Stimulated activated CD4-positive, alpha-beta T cell treated with anti-CD3 and anti-CD28 coated beads, Interleukin-12 subunit alpha, Interleukin-12 subunit beta, amount 100 ng/mL, for 24 hours (primary cell): ENCODE measurements around the gene CNTD1.
"Not testable (repeated sequence)": the region's sequence is repeated elsewhere in the genome, so short reads cannot be mapped to it uniquely, and the experiment has no call there.

ENCODE experiments used
- DNase-seq, 2 experiments: peaks; one replicate each; pipeline ENCODE4 v3.0.0-alpha.2; 2020; ENCODE audit warnings: low read depth in 2 of 2

The CNTD1 gene, protein sequence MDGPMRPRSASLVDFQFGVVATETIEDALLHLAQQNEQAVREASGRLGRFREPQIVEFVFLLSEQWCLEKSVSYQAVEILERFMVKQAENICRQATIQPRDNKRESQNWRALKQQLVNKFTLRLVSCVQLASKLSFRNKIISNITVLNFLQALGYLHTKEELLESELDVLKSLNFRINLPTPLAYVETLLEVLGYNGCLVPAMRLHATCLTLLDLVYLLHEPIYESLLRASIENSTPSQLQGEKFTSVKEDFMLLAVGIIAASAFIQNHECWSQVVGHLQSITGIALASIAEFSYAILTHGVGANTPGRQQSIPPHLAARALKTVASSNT

DNA sequence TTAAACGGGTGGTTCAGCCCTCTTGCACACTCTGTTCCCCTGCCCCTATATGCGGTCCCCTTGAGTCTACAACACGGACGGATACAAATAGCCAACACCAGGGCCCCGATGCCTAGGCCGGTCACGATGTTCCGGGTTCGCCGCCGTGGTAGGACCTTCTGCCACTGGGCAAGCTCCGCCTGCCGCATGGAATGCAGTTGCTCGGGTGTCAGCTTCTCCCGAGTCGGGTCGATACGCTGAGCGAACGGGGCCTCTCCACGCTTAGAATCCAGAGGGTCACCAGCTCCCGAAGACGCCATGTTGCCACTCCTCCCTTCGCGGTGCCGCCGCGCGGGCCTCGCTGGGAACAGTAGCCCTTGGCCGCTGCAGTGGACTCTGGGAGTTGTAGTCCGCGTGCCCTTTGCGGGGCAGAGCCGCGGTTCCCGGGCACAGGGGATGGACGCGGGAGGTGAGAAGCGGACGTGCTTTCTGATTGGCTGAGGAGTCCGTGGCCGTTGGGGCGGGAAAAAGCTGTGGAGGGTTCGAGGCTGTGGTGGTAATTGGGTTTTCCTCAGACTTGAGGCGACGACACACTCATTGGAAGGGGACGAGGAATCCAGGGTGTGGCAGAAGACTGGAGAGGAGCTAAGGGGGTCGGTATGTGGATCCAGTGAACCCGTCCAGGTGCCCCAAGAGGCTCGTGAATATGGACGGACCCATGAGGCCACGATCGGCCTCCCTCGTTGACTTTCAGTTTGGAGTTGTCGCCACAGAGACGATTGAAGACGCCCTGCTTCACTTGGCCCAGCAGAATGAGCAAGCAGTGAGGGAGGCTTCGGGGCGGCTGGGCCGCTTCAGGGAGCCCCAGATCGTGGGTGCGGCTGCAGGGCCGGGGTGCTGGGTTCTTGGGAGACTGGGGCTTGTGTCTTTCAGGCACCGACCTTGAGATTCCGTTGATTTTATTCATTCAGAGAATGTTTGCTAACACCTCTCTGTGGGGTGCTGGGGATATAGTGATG is at the start of gene CNTD1, which contains the start of gene COA3:
TSS of gene CNTD1 (plus strand) at position 479 of the 998 bp plus-strand sequence. CDS start at position 686, 207 bp downstream.
TSS of gene COA3 (minus strand) at position 322 of the 998 bp plus-strand sequence. CDS start at position 299, 23 bp downstream.
- peak; percentile 70 to 78 for DNase-seq

DNA sequence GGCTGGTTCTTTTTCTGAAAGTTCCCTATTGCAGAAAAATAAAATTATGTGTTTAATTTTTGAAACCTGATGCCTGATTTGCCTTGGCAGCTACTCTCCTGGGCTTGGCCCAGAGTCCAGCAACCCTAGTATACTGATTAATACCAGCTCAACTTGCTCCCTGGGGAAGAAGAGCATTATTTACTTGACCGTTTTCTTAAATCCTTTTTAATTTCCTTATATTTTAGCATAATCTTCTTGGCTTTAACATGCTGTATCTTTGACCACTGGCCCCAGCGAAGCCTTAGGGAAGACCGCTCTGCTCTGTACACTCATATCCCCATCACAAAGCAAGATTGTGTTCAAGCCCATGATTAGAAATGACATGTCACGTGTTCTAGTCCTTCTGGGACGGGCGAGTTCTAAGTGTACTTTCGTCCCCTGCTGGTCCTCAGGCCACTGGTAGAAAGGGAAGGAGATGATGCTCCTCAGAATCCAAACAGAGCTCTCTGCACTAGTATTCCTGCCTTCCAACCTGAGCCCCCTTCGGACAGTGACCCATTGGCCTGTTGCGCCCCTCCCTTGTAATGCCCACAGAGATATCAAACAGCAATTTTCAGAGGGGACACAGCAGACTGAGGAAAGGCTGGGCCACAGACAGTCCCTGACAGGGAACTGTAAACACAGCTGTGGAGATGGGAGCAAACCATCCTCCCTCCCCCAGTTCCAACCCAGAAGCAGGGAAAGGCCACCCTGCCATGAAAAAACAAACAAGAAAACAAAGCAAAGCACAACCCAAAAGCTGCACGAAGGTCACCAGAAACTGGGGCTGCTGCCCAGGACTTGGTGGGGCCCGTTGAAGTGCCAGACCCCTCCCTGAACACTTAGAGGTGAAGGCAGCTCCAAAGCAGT is 49.5 kb upstream of the CNTD1 start:
- no peak for DNase-seq

DNA sequence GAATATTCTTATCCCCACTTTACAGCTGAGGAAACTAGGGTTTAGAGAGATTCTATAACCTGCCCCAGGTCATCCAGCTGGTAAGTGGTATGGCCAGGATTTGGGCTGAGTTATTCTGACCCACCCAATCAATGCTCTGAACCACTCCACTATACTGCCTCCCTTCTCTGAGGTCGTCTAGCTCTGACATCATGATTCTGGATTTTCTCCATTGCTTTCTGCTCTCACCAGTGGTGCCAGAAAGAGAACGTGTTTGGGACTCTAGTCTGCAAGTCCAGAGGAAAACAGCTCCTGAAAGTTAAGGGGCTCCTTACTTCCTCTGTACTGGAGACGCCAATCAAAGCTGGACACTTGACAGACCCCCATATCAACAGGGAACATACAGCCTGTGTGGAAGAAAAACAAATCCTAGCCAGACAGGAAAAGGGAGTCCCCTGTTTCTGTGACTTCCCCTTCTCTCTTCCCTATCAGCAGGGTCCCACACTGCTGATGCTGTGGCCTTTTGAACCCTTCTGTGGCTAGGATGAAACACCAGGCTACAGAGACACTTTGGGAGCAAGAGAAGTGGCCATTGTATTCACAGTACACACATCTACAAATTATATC is 47.8 kb upstream of the CNTD1 start:
- no peak for DNase-seq

- no peak for DNase-seq
Observed at GRCh38 chr17:42751628-42752027, 47.0 kb upstream of the CNTD1 start.

DNA sequence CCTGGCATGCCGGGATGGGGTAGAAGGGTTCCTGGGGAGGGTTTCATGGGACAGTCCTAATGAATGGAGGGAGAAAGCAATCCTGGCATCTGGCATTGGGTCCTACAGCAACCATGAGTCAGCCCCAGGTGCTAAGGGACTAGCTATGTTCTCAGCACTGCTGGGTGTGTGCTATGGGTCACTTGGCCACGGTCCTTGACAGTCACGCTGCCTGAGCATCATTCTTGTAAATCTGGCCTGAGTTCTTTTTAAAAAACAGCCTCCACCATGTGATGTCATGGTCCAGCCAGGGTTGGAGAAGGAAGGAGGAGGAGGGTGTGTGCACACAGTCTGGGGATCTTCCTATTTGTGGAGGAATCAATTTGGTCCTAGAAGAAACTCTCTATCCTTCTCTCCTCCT is 43.9 kb upstream of the CNTD1 start:
- DNase-seq, result no peak

DNA sequence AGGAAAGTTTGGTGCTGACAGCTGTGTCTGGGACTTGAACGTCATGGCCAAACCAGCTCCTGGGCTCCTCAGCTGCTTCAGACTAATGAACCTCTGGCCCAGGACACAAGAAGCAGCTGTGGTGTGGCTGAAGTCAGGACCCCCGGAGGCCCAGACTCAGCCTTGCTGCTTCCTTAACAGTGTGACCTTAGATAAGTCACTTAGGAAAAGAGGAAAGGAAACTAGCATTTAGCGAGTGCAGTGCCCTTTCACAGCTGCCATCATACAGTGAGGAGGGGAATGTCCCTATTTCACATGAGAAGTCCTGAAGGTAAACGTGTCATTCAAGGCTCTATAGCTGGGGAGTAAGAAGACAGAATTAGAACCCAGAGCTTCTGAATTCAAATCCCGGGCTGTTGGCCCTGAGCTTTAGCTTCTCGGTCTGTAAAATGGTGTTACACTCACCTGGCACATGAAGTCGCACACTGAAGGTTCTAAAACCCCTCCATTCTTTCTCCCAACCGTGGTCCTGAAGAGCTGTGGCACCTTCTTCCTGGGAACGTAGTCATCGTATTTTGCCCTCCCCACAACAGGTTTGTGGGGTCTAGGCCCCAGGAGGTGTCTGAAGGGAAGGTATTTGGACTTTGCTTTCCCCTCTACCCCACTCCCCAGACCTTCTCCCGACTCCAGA is 38.5 kb upstream of the CNTD1 start:
- no peak for DNase-seq

GRCh38 chr17:42760652-42761581 is 37.7 kb upstream of the CNTD1 start, which contains the start of gene RAMP2:
Gene RAMP2, plus strand, starts transcription at chr17:42761227. Its CDS starts 35 bp downstream, at chr17:42761262.
- no peak for DNase-seq

DNA sequence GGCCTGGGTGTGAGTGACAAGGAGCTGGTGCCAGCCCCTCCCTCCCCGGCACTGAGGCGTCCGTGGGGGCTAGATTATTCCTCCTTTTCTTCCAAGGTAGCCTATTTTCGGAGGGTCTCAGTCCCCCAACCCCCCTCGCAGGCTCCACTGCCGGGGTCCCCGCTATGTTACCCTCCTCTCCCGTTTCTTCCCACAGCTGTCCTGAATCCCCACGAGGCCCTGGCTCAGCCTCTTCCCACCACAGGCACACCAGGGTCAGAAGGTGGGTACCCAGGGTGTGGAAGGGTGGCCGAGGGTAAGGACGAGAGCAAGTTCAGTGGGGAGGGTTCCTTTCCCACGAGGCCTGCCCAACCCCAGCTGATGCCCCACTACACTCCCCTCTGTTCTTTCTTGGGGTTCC is 37.0 kb upstream of the CNTD1 start:
- no peak for DNase-seq

DNA sequence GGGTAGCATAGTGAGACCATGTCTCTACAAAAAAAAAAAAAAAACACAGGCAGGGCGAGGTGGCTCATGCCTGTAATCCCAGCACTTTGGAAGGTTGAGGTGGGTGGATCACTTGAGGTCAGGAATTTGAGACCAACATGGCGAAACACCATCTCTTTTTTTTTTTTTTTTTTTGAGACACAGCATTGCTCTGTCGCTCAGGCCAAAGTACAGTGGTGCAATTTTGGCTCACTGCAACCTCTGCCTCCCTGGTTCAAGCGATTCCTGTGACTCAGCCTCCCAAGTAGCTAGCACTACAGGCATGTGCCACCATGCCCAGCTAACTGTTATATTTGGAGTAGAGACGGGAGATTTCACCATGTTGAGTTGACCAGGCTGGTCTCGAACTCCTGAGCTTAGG is 32.5 kb upstream of the CNTD1 start:
- no peak for DNase-seq

GRCh38 chr17:42767512-42767911 is 31.1 kb upstream of the CNTD1 start:
- no peak for DNase-seq

DNA sequence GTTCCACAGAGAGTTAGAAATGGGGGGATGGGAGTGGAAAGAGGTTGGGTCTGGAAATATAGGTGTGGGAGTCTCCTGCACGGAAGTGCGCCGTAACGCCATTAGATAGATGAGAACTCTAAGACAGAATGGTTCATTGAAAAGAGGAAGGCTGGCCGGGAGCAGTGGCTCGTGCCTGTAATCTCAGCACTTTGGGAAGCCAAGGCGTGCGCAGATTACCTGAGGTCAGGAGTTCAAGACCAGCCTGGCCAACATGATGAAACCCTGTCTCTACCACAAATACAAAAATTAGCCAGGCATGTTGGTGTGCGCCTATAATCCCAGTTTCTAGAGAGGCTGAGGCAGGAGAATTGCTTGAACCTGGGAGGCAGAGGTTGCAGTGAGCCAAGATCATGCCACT is 30.7 kb upstream of the CNTD1 start:
- DNase-seq, result not testable (repeated sequence)

DNA sequence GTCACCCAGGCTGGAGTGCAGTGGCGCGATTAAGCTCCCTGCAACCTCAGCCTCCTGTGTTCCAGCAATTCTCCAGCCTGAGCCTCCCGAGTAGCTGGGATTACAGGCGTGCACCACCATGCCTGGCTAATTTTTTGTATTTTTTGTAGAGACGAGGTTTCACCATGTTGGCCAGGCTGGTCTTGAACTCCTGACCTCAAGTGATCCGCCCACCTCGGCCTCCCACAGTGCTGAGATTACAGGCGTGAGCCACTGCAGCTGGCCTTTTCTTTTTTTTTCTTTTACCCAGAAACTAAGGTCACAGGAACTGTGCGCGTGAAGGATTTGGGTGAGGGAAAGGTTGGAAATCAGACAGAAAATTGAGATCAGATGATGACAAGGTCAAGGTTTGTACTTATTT is 28.7 kb upstream of the CNTD1 start:
- DNase-seq, result not testable (repeated sequence)

GRCh38 chr17:42772945-42773289 is 25.7 kb upstream of the CNTD1 start:
- no peak for DNase-seq

DNA sequence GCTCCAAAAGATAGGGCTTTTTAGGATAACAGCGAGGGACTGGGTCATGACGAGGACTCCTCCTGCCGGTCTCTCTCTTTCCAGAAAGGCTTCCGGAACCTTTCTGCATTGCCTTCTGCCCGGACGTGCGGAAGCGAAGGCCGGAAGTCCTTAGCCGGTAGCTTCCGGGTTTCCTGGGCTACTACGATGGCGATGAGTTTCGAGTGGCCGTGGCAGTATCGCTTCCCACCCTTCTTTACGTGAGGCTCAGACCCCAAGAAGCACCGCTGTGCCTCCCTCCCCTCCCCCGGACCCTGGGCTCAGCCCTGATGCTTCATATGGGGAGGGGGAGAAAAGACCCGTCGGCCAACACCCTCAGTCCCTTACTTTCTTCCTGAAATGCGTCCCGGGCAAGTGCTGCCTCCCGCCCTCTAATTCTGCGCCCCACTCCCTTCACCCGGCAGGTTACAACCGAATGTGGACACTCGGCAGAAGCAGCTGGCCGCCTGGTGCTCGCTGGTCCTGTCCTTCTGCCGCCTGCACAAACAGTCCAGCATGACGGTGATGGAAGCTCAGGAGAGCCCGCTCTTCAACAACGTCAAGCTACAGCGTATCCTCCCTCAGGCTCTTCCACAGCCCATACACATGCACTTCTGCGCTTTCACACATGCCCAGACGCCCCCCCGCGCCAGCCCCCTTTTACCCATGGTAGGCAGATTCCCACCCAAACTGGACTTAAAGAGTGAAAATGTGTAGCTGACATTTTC is 25.2 kb upstream of the CNTD1 start, which contains the start of gene VPS25:
TSS of gene VPS25 (plus strand) at position 160 of the 746 bp plus-strand sequence. CDS start at position 187, 27 bp downstream.
- peak; percentile 59 to 61 for DNase-seq

GRCh38 chr17:42774066-42774745 is 24.5 kb upstream of the CNTD1 start:
- no peak for DNase-seq

DNA sequence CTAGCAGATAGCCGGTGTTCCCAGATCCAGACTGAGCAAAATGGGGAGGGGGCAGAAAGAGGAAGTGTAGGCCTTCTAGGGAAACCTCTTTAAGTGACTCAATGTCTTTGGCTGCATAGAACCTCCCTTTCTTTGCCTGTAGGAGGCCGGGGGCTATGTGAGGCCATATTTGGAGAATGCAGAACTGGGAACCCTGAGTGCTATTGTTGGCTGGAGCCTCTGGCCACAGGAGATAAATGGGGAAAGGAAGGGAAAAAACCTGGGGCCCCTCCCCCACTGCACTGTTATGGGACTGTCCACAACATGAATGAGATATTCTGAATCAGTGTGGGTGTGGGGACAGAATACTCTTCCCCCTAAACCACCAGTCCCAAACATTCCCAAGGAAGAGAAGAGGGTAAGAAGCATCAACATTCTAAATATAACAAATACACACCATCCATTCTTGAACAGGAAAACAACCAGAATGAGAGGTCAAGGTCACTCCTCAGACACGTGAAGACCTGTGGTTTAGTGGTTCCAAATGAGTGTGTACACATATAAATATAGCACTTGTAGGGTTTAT is 23.0 kb upstream of the CNTD1 start:
- no peak for DNase-seq

GRCh38 chr17:42778570-42778969 is 20.1 kb upstream of the CNTD1 start:
- no peak for DNase-seq
